ENCODE measurements around the gene ANAPC1. TPM values are rescaled to one million over a fixed set of nuclear protein-coding genes. Genes with fewer than 3 reads are reported as not detected.

Gene ANAPC1
- total RNA-seq (24.0 TPM), polyA plus RNA-seq (ENCODE audit: insufficient read depth in 1 of 8, insufficient read length in 8 of 8, low replicate concordance in 1 of 8) (10 to 100 TPM; 15.9 to 20.9 (median 17.7) TPM)
- long read RNA-seq, donor 1, partial matches to known transcripts: 0 of 2 reads
- long read RNA-seq, donor 1, other reads (novel, unspliced or antisense): 0 of 2 reads
- long read RNA-seq, donor 2: 0 reads
- long read RNA-seq, donor 3, partial matches to known transcripts: 0 of 1 reads
- long read RNA-seq, donor 3, other reads (novel, unspliced or antisense): 0 of 1 reads
- long read RNA-seq, donor 4, partial matches to known transcripts: 0 of 1 reads
- long read RNA-seq, donor 4, other reads (novel, unspliced or antisense): 0 of 1 reads
- long read RNA-seq, donor 5, full-length matches to known transcripts: 5 of 13 reads
- long read RNA-seq, donor 5, partial matches to known transcripts: 8 of 13 reads
- long read RNA-seq, donor 5, other reads (novel, unspliced or antisense): 0 of 13 reads
- long read RNA-seq, donor 6, partial matches to known transcripts: 0 of 4 reads
- long read RNA-seq, donor 6, other reads (novel, unspliced or antisense): 0 of 4 reads
- long read RNA-seq, donor 7, partial matches to known transcripts: 5 of 5 reads
- long read RNA-seq, donor 7, other reads (novel, unspliced or antisense): 0 of 5 reads
- long read RNA-seq, donor 8, partial matches to known transcripts: 0 of 4 reads
- long read RNA-seq, donor 8, other reads (novel, unspliced or antisense): 0 of 4 reads
- long read RNA-seq, donor 9: 0 reads
- long read RNA-seq, donor 10, partial matches to known transcripts: 0 of 1 reads
- long read RNA-seq, donor 10, other reads (novel, unspliced or antisense): 0 of 1 reads
- long read RNA-seq, donor 11, partial matches to known transcripts: 0 of 2 reads
- long read RNA-seq, donor 11, other reads (novel, unspliced or antisense): 0 of 2 reads

- WGBS (ENCODE audit: insufficient coverage): 0% methylated on average over 66 of the region's 73 CpGs
- Histone ChIP-seq H3K27ac (ENCODE audit: low read length) (peak within 1 kb of the TSS; percentile 88), H3K4me1 (ENCODE audit: control insufficient read depth, insufficient read depth, low read length) (peaks cover 7% of the 10 kb centered on the region), H3K36me3 (ENCODE audit: control insufficient read depth, insufficient read depth, low read length) (peaks cover 3% of the 10 kb centered on the region), H3K9me3 (replicated peaks; ENCODE audit: control insufficient read depth, low read depth, low read length) (no peaks in the 10 kb centered on the region), H3K27me3 (ENCODE audit: control insufficient read depth, insufficient read depth, low read length) (no peaks in the 10 kb centered on the region), H3K4me3 (ENCODE audit: low read length) (peak within 1 kb of the TSS; percentile 82)
- peak; percentile 91 for DNase-seq
Observed at GRCh38 chr2:111883661-111884591, at the start of gene ANAPC1. ANAPC1 (minus strand) TSS chr2:111884193; CDS start chr2:111880825, 3,368 bp downstream.

- no peak for DNase-seq
- no peaks in the 10 kb centered on the region for H3K36me3 ChIP-seq (ENCODE audit: control insufficient read depth, insufficient read depth, low read length)
- no peaks in the 10 kb centered on the region for H3K4me1 ChIP-seq (ENCODE audit: control insufficient read depth, insufficient read depth, low read length)
- no peak overlapping the region for H3K4me3 ChIP-seq (ENCODE audit: low read length)
- no peaks in the 10 kb centered on the region for H3K27me3 ChIP-seq (ENCODE audit: control insufficient read depth, insufficient read depth, low read length)
- H3K27ac ChIP-seq (ENCODE audit: low read length): no peak overlapping the region
- 83% methylated on average over 2 of the region's 4 CpGs for WGBS (ENCODE audit: insufficient coverage)
- no peaks in the 10 kb centered on the region for H3K9me3 ChIP-seq (replicated peaks; ENCODE audit: control insufficient read depth, low read depth, low read length)
Observed at GRCh38 chr2:111932841-111933291, 48.9 kb upstream of the ANAPC1 start.

GRCh38 chr2:111930875-111931274 is 46.9 kb upstream of the ANAPC1 start:
- Histone ChIP-seq H3K27ac (ENCODE audit: low read length) (no peak overlapping the region), H3K27me3 (ENCODE audit: control insufficient read depth, insufficient read depth, low read length) (no peaks in the 10 kb centered on the region), H3K36me3 (ENCODE audit: control insufficient read depth, insufficient read depth, low read length) (no peaks in the 10 kb centered on the region), H3K4me3 (ENCODE audit: low read length) (no peak overlapping the region), H3K4me1 (ENCODE audit: control insufficient read depth, insufficient read depth, low read length) (peaks cover 4% of the 10 kb centered on the region), H3K9me3 (replicated peaks; ENCODE audit: control insufficient read depth, low read depth, low read length) (no peaks in the 10 kb centered on the region)
- no CpG with 5 or more reads among the region's 2 CpGs for WGBS (ENCODE audit: insufficient coverage)
- DNase-seq: peak; percentile 37

- H3K9me3 ChIP-seq (replicated peaks; ENCODE audit: control insufficient read depth, low read depth, low read length): no peaks in the 10 kb centered on the region
- no peak overlapping the region for H3K27ac ChIP-seq (ENCODE audit: low read length)
- H3K36me3 ChIP-seq (ENCODE audit: control insufficient read depth, insufficient read depth, low read length): no peaks in the 10 kb centered on the region
- peaks cover 4% of the 10 kb centered on the region for H3K4me1 ChIP-seq (ENCODE audit: control insufficient read depth, insufficient read depth, low read length)
- DNase-seq: no peak
- H3K4me3 ChIP-seq (ENCODE audit: low read length): no peak overlapping the region
- H3K27me3 ChIP-seq (ENCODE audit: control insufficient read depth, insufficient read depth, low read length): no peaks in the 10 kb centered on the region
- WGBS (ENCODE audit: insufficient coverage): 88% methylated on average over 1 of the region's 6 CpGs
Observed at GRCh38 chr2:111930409-111930808, 46.4 kb upstream of the ANAPC1 start.

- DNase-seq: no peak
- Histone ChIP-seq H3K27ac (ENCODE audit: low read length) (no peak overlapping the region), H3K36me3 (ENCODE audit: control insufficient read depth, insufficient read depth, low read length) (no peaks in the 10 kb centered on the region), H3K9me3 (replicated peaks; ENCODE audit: control insufficient read depth, low read depth, low read length) (no peaks in the 10 kb centered on the region), H3K27me3 (ENCODE audit: control insufficient read depth, insufficient read depth, low read length) (no peaks in the 10 kb centered on the region), H3K4me1 (ENCODE audit: control insufficient read depth, insufficient read depth, low read length) (peaks cover 10% of the 10 kb centered on the region), H3K4me3 (ENCODE audit: low read length) (no peak overlapping the region)
- WGBS (ENCODE audit: insufficient coverage): no CpG with 5 or more reads among the region's 2 CpGs
Observed at GRCh38 chr2:111927723-111928122, 43.7 kb upstream of the ANAPC1 start.

- DNase-seq: no peak
- Histone ChIP-seq H3K4me3 (ENCODE audit: low read length) (no peak overlapping the region), H3K4me1 (ENCODE audit: control insufficient read depth, insufficient read depth, low read length) (peaks cover 14% of the 10 kb centered on the region), H3K36me3 (ENCODE audit: control insufficient read depth, insufficient read depth, low read length) (no peaks in the 10 kb centered on the region), H3K27me3 (ENCODE audit: control insufficient read depth, insufficient read depth, low read length) (no peaks in the 10 kb centered on the region), H3K27ac (ENCODE audit: low read length) (no peak overlapping the region), H3K9me3 (replicated peaks; ENCODE audit: control insufficient read depth, low read depth, low read length) (no peaks in the 10 kb centered on the region)
- WGBS (ENCODE audit: insufficient coverage): 83% methylated on average over 2 of the region's 3 CpGs
Observed at GRCh38 chr2:111924617-111925107, 40.7 kb upstream of the ANAPC1 start.

GRCh38 chr2:111923276-111923804 is 39.3 kb upstream of the ANAPC1 start:
- peaks cover 15% of the 10 kb centered on the region for H3K4me1 ChIP-seq (ENCODE audit: control insufficient read depth, insufficient read depth, low read length)
- DNase-seq: peak; percentile 90
- H3K36me3 ChIP-seq (ENCODE audit: control insufficient read depth, insufficient read depth, low read length): no peaks in the 10 kb centered on the region
- H3K4me3 ChIP-seq (ENCODE audit: low read length): no peak overlapping the region
- H3K9me3 ChIP-seq (replicated peaks; ENCODE audit: control insufficient read depth, low read depth, low read length): no peaks in the 10 kb centered on the region
- WGBS (ENCODE audit: insufficient coverage): 5% methylated on average over 2 of the region's 4 CpGs
- H3K27me3 ChIP-seq (ENCODE audit: control insufficient read depth, insufficient read depth, low read length): no peaks in the 10 kb centered on the region
- no peak overlapping the region for H3K27ac ChIP-seq (ENCODE audit: low read length)

GRCh38 chr2:111919794-111920608 is 36.0 kb upstream of the ANAPC1 start:
- no peak overlapping the region for H3K27ac ChIP-seq (ENCODE audit: low read length)
- DNase-seq: no peak
- H3K4me1 ChIP-seq (ENCODE audit: control insufficient read depth, insufficient read depth, low read length): peaks cover 13% of the 10 kb centered on the region
- H3K36me3 ChIP-seq (ENCODE audit: control insufficient read depth, insufficient read depth, low read length): no peaks in the 10 kb centered on the region
- H3K9me3 ChIP-seq (replicated peaks; ENCODE audit: control insufficient read depth, low read depth, low read length): no peaks in the 10 kb centered on the region
- H3K27me3 ChIP-seq (ENCODE audit: control insufficient read depth, insufficient read depth, low read length): no peaks in the 10 kb centered on the region
- WGBS (ENCODE audit: insufficient coverage): 47% methylated on average over 5 of the region's 8 CpGs
- no peak overlapping the region for H3K4me3 ChIP-seq (ENCODE audit: low read length)
